NCI-H1092 treated with DMSO at 0.1 percent for 48 hours (cell line): Measurements from ENCODE around the gene FBXO45.
"Not testable (repeated sequence)": the region's sequence is repeated elsewhere in the genome, so short reads cannot be mapped to it uniquely, and the experiment has no call there.

ENCODE experiments used
- DNase-seq: peaks from one replicate; lab custom pipeline; 2025; lab: John Stamatoyannopoulos, UW

Gene FBXO45, protein sequence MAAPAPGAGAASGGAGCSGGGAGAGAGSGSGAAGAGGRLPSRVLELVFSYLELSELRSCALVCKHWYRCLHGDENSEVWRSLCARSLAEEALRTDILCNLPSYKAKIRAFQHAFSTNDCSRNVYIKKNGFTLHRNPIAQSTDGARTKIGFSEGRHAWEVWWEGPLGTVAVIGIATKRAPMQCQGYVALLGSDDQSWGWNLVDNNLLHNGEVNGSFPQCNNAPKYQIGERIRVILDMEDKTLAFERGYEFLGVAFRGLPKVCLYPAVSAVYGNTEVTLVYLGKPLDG

DNA sequence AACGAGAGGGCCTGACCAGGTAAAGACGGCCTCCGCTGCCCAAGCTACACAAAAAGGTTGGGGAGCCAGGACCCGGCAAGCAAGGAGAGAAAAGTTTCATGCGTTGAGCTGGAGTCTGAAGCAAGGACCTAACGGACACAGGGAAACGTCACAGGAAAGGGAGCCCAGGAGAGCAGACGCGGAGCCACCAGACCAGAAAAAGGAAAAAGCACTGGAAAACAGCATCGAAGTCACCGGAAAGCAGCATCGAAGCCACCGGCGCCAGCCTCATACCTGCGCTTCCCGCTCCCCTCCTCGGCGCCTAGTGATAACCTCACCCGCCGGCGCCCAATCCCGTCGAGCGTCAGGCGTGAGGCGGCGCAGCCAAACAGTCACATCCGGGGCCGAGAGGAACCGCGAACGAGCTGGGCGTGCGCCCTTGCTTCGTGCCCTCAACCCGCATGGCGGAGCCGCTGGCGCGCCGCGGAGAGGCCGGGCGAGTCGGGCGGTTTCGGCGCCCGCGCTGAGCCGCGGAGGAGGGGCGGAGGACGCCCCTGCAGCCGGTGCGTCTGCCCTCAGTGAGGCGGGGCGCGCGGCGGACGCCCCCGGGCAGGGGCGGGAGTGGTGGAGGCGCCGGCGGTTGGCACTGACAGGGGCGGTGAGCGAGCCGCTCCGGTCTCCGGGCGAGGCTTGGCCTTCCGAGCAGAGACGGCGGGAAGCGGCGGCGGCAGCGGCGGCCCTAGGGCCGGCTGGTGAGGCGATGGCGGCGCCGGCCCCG lies at the start of gene FBXO45, which contains the start of gene WDR53:
Gene FBXO45, plus strand, starts transcription at position 415 of the 757 bp plus-strand sequence. Its CDS starts 325 bp downstream, at position 740.
Gene WDR53, minus strand, starts transcription at position 309 of the 757 bp plus-strand sequence. CDS start 7,079 bp downstream, outside the sequence.
- DNase-seq: peak; percentile 95

DNA sequence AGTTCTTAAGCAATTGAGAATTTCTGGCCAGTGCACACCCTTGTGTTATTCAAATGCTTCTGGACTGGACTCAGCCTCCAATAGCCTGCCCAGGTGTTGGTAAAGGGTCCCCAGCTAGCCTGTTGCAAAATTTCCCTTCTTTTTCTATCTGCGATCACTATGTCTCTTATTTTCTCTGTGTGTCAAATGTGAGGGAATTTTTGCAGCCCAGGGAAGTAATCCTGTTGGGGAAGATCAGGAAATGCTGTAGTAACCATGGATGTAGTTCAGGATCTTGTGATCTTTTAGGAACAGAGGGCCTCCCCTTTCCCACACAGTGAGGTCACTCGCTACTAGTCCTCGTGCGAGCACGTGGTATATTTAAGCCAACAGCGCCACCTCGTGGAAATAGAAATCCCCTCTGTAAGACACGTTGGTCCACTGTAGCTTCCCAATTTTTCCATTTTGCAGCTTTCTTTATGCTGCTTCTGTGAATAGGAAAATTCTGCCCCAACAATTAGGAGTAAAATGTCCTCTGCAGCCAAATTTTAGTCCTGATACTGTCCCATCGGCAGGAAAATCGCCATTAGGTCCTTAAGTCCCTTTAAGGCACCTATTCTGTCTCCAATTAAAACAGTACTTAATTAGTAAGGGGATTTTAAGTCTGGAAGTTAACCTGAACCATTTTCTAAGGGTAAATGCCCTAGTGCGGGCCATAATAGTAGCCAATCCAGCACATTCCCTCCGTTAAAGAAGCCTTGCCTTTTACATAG lies 49.3 kb upstream of the FBXO45 start:
- DNase-seq: no peak

GRCh38 chr3:196519718-196520082 lies 48.8 kb upstream of the FBXO45 start:
- DNase-seq: no peak

DNA sequence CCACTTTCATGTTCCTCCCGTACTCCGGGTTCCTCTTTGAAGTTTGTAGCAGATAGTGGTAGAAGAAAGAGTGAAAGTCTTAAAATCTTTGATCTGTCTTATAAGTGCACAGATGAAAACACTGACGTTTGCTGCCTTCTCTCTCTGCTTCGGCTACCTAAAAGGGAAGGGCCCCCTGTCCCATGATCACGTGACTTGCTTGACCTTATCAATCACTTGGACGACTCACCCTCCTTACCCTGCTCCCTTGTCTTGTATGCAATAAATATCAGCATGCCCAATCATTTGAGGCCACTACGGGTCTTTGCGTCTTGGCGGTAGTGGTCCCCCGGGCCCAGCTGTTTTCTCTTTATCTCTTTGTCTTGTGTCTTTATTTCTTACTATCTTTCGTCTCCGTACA lies 47.2 kb upstream of the FBXO45 start:
- DNase-seq: not testable (repeated sequence)

GRCh38 chr3:196523841-196524240 lies 44.6 kb upstream of the FBXO45 start:
- no peak for DNase-seq

DNA sequence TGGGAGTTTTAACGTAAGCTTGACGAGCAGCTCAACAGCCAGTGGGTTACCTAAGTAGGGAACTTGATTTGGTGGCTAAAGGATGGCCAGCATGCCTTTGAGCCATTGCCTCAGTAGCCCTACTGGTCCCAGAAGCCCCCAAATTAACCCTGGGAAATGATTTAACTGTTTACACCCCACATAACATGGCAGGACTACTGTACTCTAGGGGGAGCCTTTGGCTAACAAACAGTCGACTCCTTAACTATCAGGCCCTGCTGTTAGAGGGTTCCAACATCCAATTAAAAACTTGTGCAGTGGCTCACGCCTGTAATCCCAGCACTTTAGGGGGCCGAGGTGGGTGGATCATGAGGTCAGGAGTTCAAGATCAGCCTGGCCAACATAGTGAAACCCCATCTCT lies 43.9 kb upstream of the FBXO45 start:
- no peak for DNase-seq

DNA sequence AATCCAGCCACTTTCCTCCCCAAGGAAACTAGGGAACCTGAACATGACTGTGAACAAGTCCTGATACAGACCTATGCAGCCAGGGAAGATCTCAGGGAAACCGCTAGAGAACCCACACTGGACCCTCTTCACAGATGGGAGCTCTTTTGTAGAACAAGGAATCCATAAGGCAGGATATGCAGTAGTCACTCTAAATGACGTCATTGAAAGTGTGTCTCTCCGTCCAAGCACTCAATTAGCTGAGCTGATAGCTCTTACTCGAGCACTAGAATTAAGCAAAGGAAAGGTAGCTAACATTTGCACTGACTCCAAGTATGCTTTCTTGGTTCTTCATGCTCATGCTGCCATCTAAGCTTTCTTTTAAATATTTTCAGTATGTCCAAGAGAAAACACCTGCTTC lies 43.3 kb upstream of the FBXO45 start:
- DNase-seq: no peak

DNA sequence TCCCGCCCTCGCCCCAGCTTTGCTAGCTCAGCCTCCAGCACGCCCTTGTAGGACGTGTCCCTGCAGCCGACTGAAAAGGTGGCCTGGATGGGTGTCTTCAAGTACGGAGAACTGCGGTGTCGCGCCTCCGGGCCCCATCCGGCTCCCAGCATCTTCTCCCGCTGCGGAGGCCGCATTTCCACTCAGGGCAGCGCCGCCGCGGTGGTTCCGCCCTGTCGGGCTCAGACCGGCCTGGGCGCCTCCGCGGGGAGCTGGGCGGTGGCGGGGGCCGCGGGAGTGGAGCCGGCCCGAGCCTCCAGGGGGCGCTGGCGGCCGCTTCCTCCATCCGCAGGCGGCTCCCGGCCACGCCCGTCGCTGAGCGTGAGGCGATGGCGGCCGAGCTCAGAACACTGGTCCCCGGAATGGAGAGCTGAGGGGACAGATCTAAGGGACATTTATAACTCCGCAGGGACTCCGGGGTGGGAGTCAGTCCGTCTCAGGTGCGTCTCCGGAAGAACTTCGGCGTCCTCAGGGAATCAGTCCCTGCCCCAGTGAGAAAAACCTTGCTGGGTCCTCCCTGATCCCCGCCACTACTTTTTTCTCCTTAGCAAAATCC lies 39.7 kb upstream of the FBXO45 start:
- DNase-seq: peak; percentile 65

DNA sequence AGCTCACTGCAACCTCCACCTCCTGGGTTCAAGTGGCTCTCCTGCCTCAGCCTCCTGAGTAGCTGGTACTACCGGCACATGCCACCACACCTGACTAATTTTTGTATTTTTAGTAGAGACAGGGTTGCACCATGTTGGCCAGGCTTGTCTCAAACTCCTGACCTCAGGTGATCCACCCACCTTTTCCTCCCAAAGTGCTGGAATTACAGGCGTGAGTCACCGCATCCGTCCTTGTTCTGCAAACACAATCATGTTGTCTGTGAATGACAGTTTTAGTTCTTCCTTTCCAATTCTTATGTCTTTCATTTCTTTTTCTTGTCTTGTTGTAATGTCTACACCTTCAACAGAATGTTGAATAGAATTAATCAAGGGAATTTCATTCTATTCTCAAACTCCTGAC lies 37.0 kb upstream of the FBXO45 start:
- DNase-seq: no peak

DNA sequence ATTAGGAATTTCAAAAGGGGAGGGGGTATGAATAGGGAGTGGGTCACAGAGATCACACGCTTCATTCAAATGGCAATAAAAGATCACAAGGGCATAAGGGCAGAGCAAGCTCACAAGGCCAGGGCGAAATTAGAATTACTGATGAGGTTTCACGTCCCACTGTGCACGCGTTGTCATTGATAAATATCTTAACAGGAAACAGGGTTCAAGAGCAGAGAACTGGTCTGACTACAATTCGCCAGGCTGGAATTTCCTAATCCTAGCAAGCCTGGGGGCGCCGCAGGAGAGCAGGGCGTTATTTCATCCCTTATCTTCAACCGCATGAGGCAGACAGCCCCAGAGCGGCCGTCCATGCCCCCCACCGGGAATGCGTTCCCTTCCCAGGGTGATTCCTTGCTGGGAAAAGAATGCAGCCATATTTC lies 35.2 kb upstream of the FBXO45 start:
- DNase-seq: no peak

DNA sequence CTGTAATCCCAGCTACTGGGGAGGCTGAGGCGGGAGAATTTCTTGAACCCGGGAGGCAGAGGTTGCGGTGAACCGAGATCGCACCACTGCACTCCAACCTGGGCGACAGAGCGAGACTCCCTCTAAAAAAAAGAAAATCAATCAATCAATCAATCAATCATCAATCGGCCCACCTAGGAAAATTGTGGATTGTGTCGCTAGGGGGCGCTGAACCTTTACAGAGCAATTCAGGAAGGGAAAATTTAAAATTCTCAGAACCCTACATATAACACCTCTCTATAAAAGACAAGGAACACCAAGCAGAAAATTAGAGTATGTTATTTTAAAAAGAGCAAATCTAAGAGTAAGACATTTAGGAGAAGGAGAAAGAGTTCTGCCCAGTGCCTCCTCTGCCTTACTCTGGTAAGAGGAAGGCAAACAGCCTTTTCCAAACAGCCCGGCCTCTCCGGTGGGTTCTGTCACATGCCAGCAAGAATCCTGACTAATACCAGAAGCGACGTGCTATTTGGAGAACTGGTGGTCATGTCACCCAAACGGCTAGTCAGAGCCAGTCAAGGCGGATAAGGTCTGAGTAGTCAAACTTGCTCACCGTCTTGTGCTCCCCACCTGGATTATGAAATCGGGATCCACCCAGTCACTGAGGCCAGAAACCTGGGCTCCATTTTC lies 31.0 kb upstream of the FBXO45 start:
- DNase-seq: no peak

DNA sequence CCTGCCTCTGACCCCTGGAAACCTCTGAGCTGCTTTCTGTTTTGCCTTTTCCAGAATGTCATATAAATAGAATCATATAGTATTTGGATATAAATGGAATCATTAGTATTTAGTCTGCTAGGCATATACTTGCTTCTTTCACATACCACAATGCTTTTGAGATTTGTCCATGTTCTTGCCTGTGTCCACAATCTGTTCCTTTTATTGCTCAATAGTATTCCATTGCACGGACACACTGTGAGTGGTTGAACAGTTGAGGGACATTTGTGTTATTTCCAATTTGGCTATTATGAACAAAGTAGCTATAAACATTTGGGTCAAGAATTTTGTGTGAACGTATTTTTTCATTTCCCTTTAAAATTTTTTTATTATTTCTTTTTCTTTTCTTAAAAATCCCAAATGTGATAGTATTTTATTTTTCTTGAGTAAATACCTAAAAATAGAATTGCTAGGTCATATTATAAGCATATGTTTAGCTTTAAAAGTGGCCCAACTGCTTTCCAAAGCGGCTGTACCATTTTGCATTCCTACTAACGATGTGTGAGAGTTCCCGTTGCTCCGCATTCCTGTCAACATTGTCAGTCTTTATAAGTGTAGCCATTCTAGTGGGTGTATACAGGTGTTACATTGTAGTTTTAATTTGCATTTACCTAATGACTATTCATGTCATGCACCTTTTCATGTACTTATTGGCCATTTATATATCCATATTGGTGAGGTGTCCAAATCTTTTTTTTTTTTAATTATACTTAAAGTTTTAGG lies 26.6 kb upstream of the FBXO45 start:
- DNase-seq: no peak

DNA sequence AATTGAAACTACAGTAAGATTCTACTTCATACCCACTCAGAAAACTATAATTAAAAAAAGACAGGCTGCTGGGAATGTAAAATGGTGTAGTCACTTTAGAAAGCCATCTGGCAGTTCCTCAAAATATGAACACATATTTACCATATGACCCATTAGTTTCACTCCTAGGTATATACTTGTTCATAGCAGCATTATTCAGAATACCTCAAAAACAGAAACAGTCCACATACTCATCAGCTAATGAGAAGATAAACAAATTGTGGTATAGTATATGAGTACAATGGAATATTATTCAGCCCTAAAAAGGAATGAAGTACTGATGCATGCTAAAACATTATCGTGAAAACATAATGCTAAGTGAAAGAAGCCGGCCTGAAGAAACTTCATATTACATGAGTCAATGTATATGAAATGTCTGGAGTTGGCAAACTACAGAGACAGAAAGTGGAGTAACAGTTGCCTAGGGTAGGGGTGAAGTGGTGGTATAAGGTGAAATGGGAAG lies 23.9 kb upstream of the FBXO45 start:
- DNase-seq: no peak

- DNase-seq: no peak
Measured at GRCh38 chr3:196546537-196546936, 21.9 kb upstream of the FBXO45 start.

DNA sequence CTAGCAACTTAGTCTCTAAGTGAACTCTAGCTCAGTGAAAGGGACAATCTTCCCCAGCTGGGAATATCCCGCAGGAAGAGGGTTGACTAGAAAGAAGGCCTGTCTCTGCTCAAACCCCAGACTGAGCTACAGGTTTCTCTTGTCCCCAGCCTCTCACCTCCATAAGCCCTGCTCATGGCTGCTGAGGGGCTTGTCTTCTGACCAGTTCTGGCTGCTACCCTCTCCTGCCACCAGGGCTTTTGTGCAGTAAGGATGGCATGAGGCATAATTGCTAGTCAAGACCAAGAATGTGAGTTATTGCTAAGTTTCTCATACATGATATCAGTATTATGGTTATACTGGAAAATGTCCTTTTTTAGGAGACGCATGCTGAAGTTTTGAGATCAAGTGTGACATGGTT lies 21.4 kb upstream of the FBXO45 start:
- DNase-seq: no peak

DNA sequence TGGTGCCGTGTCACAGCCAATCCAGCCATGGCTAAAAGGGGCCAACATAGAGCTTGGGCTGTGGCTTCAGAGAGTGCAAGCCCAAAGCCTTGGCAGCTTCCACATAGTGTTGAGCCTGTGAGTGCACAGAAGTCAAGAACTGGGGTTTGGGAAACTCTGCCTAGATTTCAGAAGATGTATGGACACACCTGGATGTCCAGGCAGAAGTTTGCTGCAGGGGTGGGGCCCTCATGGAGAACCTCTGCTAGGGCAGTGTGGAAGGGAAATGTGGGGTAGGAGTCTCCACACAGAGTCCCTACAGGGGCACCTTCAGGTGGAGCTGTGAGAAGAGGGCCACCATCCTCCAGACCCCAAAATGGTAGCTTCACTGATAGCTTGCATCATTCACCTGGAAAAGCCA lies 19.1 kb upstream of the FBXO45 start:
- not testable (repeated sequence) for DNase-seq

DNA sequence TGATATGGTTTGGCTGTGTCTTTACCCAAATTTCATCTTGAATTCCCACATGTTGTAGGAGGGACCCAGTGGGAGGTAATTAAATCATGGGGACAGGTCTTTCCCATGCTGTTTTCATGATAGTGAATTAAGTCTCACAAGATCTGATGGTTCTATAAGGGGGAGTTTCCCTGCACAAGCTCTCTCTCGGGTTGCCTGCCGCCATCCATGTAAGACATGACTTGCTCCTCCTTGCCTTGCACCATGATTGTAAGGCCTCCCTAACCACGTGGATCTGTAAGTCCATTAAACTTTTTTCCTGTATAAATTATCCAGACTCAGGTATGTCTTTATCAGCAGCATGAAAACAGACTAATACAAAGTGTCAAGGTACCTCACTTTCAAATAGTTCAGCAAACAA lies 18.3 kb upstream of the FBXO45 start:
- DNase-seq: not testable (repeated sequence)

DNA sequence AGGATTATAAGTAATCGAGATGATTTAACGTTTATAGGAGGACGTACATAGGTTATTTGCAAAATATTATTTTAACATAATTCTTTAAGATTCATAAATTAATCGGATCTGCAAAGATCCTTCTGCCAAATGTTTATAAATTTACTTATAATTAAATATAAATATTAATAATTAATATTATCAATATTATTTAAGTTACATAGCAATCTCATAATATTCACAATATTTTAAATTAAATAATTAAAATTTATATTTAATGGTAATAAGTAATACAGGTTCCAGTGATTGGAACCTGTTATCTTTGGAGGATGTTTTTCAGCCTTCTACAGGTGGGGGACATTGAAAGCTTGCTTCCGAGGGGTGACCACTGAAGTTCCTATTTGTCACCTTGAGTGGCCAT lies 16.2 kb upstream of the FBXO45 start:
- no peak for DNase-seq

- DNase-seq: no peak
Measured at GRCh38 chr3:196553551-196553950, 14.9 kb upstream of the FBXO45 start.

GRCh38 chr3:196554205-196554604 lies 14.3 kb upstream of the FBXO45 start:
- DNase-seq: no peak

- no peak for DNase-seq
Measured at GRCh38 chr3:196555295-196555694, 13.2 kb upstream of the FBXO45 start.
